Common myeloid progenitor, CD34-positive (primary cell): Measurements from ENCODE around the gene FASTK.

ENCODE experiments used
- CTCF ChIA-PET: fragments of 350-600 bp; sonication (Branson Sonifier 250); formaldehyde crosslinking; loops from one replicate; lab custom pipeline; 2021; ENCODE audit warnings: antibody characterized with exemption; lab: Charles Lee
- POLR2A ChIA-PET: fragments of 350-600 bp; sonication (Branson Sonifier 250); formaldehyde crosslinking; loops from one replicate; lab custom pipeline; 2021; ENCODE audit warnings: antibody characterized with exemption; lab: Charles Lee
- DNase-seq, 3 donors: peaks; one replicate each; pipeline versions ENCODE4 v3.0.0 to v3.0.0-alpha.2; 2013
- H3K27ac ChIP-seq, 2 experiments: 1 replicate in 1 of 2; 2 replicates in 1 of 2; pipeline ENCODE4 v1.7.0; 2013; ENCODE audit warnings: inconsistent platforms in 2 of 2, low read length in 2 of 2, mild to moderate bottlenecking in 2 of 2, low read depth in 1 of 2, moderate library complexity in 1 of 2; ENCODE audit not compliant: severe bottlenecking in 2 of 2, insufficient read depth in 1 of 2, poor library complexity in 1 of 2
- H3K27me3 ChIP-seq, 5 experiments: replicated peaks in 2 of 5; 1 replicate in 3 of 5; 2 replicates in 2 of 5; pipeline versions ENCODE4 v1.6.1 to v1.7.0; 2013; ENCODE audit warnings: low read length in 4 of 5, mild to moderate bottlenecking in 2 of 5, moderate library complexity in 2 of 5, inconsistent platforms in 1 of 5; ENCODE audit not compliant: insufficient read depth in 5 of 5, control insufficient read depth in 4 of 5
- H3K36me3 ChIP-seq, 4 experiments: 1 replicate in 2 of 4; 2 replicates in 2 of 4; pipeline versions ENCODE4 v1.6.1 to v1.7.0; 2013; ENCODE audit warnings: low read length in 3 of 4, control low read depth in 1 of 4, mild to moderate bottlenecking in 1 of 4; ENCODE audit not compliant: control insufficient read depth in 4 of 4, insufficient read depth in 4 of 4
- H3K4me1 ChIP-seq, 4 experiments: 1 replicate in 3 of 4; 2 replicates in 1 of 4; pipeline versions ENCODE4 v1.6.1 to v1.7.1; 2013; ENCODE audit warnings: low read length in 3 of 4, mild to moderate bottlenecking in 3 of 4, control low read depth in 1 of 4, inconsistent platforms in 1 of 4, moderate library complexity in 1 of 4; ENCODE audit not compliant: control insufficient read depth in 4 of 4, insufficient read depth in 4 of 4; ENCODE audit errors: control extremely low read depth in 1 of 4
- H3K4me3 ChIP-seq, 7 experiments: 1 replicate in 4 of 7; 2 replicates in 3 of 7; pipeline versions ENCODE4 v1.5.1 to v1.7.0; 2013; ENCODE audit warnings: mild to moderate bottlenecking in 7 of 7, low read length in 6 of 7, moderate library complexity in 6 of 7, inconsistent platforms in 2 of 7, low read depth in 2 of 7, control low read depth in 1 of 7; ENCODE audit not compliant: insufficient read depth in 4 of 7, control insufficient read depth in 1 of 7; ENCODE audit errors: extremely low read depth in 1 of 7
- H3K9me3 ChIP-seq, 5 experiments: 1 replicate in 4 of 5; 2 replicates in 1 of 5; pipeline versions ENCODE4 v1.6.1 to v1.7.1; 2013; ENCODE audit warnings: low read length in 4 of 5, mild to moderate bottlenecking in 2 of 5, inconsistent platforms in 1 of 5, low read depth in 1 of 5, moderate library complexity in 1 of 5; ENCODE audit not compliant: control insufficient read depth in 4 of 5, insufficient read depth in 2 of 5; ENCODE audit errors: control extremely low read depth in 1 of 5
- WGBS: methylation state at CpG from one replicate; pipeline ENCODE4 v1.1.5; 2013; ENCODE audit not compliant: insufficient coverage; 5-methylcytosine and 5-hydroxymethylcytosine counted together

The FASTK gene

GRCh38 chr7:151083071-151083823 is 2.6 kb upstream of the FASTK start, which contains the start of gene TMUB1:
Gene TMUB1 (minus strand): TSS chr7:151083493. CDS start chr7:151082563, 930 bp downstream.
- CTCF ChIA-PET = interaction anchor here (0.7 to 14.4 kb wide), 10 partner anchors 8 to 72 kb away, joined by 3 to 219 read pairs (median 3); no protein-coding TSS in a partner anchor
- Histone ChIP-seq H3K27ac (peak within 1 kb of the TSS; percentile 25 to 92), H3K27me3 (no peaks in the 10 kb centered on the region), H3K4me3 (peak within 1 kb of the TSS; percentile 41 to 84 (median 72)), H3K4me1 (peaks cover 8 to 71% (median 66%) of the 10 kb centered on the region in 4 experiments), H3K9me3 (no peaks in the 10 kb centered on the region), H3K36me3 (peaks cover 0 to 19% (median 0%) of the 10 kb centered on the region in 4 experiments)
- DNase-seq = peak; percentile 79 to 89 (median 83)
- POLR2A ChIA-PET = interaction anchor here (1.4 kb wide), 1 partner anchor 55 kb away, joined by 3 read pairs; the partner anchor contains the start of gene ABCB8
- under 1% methylated on average over 54 of the region's 69 CpGs for WGBS

DNA sequence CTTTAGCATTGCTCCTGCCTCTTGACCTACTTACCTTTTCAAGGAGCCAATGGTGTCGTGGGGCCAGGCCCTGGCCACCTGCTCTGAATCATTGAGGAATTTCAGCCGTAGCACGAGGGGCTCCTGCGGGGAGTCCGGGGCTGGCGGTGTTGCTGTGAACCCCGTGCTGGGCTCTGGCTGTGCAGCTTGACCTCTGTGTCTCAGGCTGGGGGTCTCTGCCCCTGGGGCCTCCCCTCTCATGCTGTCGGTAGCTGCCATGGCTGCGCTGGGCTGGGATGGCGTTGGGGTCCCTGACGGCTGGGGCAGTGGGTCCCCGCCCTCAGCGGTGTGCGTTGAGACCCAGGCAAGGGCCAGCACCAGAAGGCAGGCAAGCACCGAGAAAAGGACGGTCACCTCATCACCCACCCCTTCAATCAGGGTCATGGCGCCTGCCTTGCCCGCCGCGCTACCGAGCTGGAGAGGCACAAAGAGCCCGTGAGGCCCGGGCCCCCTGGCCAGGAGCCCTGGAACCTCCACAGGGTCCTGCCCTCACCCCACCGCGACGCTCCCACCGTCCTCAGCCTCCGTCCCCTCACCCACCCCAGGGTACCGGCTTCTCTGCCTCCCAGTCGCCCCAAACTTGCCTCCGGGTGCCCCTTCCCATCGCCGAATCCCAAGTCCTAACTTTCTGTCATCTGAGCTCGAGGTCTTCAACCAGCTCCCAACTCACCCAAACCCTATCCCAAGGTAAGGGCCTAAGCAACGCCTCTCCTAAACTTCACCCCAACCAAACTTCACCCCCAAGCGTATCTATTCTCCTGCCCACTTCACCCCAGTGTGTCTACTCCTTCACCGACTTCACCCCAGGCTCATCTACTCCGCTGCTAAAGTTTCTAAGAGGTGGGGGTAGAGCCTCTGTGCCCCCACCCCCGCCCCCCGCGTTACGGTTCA is 1.8 kb upstream of the FASTK start:
- Histone ChIP-seq H3K27me3 (no peaks in the 10 kb centered on the region), H3K4me1 (peaks cover 5 to 63% (median 58%) of the 10 kb centered on the region in 4 experiments), H3K27ac (peak overlapping the region; percentile 25 to 92), H3K9me3 (no peaks in the 10 kb centered on the region), H3K4me3 (peak overlapping the region; percentile 41 to 84 (median 72)), H3K36me3 (peaks cover 0 to 27% (median 0%) of the 10 kb centered on the region in 4 experiments)
- ChIA-PET CTCF (interaction anchor here (0.5 to 14.4 kb wide), 8 partner anchors 9 to 270 kb away, joined by 3 to 219 read pairs (median 3); no protein-coding TSS in a partner anchor), POLR2A (interaction anchor here (1.4 kb wide), 1 partner anchor 54 kb away, joined by 3 read pairs; the partner anchor contains the start of gene ABCB8)
- WGBS = 86% methylated on average over 29 of the region's 42 CpGs
- DNase-seq = no peak

- no peaks in the 10 kb centered on the region for H3K27me3 ChIP-seq
- peak overlapping the region; percentile 75 to 92 for H3K27ac ChIP-seq
- ChIA-PET CTCF (interaction anchor here (0.7 to 1.7 kb wide), 4 partner anchors 10 to 29 kb away, joined by 3 to 6 read pairs (median 4); no protein-coding TSS in a partner anchor), POLR2A (interaction anchor here (1.0 kb wide), 1 partner anchor 53 kb away, joined by 4 read pairs; the partner anchor contains the start of gene ABCB8)
- H3K4me1 ChIP-seq = peaks cover 5 to 56% (median 51%) of the 10 kb centered on the region in 4 experiments
- DNase-seq = no peak
- H3K4me3 ChIP-seq = peak overlapping the region in 6 of 7 experiments; percentile 5 to 94 (median 82)
- H3K9me3 ChIP-seq = no peaks in the 10 kb centered on the region
- 82% methylated on average over 57 of the region's 64 CpGs for WGBS
- peaks cover 0 to 37% (median 5%) of the 10 kb centered on the region in 4 experiments for H3K36me3 ChIP-seq
Observed at GRCh38 chr7:151081170-151082101, 827 bp upstream of the FASTK start.

GRCh38 chr7:151080067-151080521 is 515 bp downstream of the FASTK start:
- Histone ChIP-seq H3K4me3 (peak overlapping the region; percentile 71 to 94 (median 87)), H3K9me3 (no peaks in the 10 kb centered on the region), H3K4me1 (peaks cover 3 to 46% (median 42%) of the 10 kb centered on the region in 4 experiments), H3K27ac (peak overlapping the region; percentile 75 to 92), H3K36me3 (peaks cover under 1 to 51% (median 18%) of the 10 kb centered on the region in 4 experiments), H3K27me3 (no peaks in the 10 kb centered on the region)
- ChIA-PET CTCF (interaction anchor here (0.6 to 8.5 kb wide), 6 partner anchors 8 to 30 kb away, joined by 3 to 64 read pairs (median 4); partner anchors contain the start of genes CDK5 and SLC4A2), POLR2A (interaction anchor here (1.0 kb wide), 1 partner anchor 52 kb away, joined by 4 read pairs; the partner anchor contains the start of gene ABCB8)
- DNase-seq = peak in 2 of 3 donors; percentile 42 to 51
- WGBS = under 1% methylated on average over 28 of the region's 31 CpGs

- CTCF ChIA-PET = interaction anchor here (0.6 to 8.5 kb wide), 5 partner anchors 11 to 18 kb away, joined by 3 to 64 read pairs (median 4); partner anchors contain the start of genes CDK5 and SLC4A2
- WGBS = 97% methylated on average over 15 of the region's 27 CpGs
- Histone ChIP-seq H3K4me3 (peak overlapping the region in 6 of 7 experiments; percentile 74 to 94 (median 88)), H3K9me3 (no peaks in the 10 kb centered on the region), H3K4me1 (peaks cover 3 to 45% (median 41%) of the 10 kb centered on the region in 4 experiments), H3K27me3 (no peaks in the 10 kb centered on the region), H3K27ac (peak overlapping the region; percentile 75 to 92), H3K36me3 (peaks cover 2 to 58% (median 26%) of the 10 kb centered on the region in 4 experiments)
- POLR2A ChIA-PET = no interaction called here
- no peak for DNase-seq
Observed at GRCh38 chr7:151079199-151079910, 1.3 kb downstream of the FASTK start.
